B cell (primary cell): ENCODE results near the gene RAB3IL1. TPM values are rescaled to one million over a fixed set of nuclear protein-coding genes. Genes with fewer than 3 reads are reported as not detected.

Source experiments
- ATAC-seq: fragments of 200-7000 bp; cut with Tn5 transposase; one replicate; pipeline ENCODE4 v1.10.0; 2021; ENCODE audit warnings: low read depth, mild to moderate bottlenecking, moderate number of reproducible peaks, moderate library complexity
- CTCF ChIA-PET: fragments of 350-600 bp; sonication (Branson Sonifier 250); formaldehyde crosslinking; loops from one replicate; lab custom pipeline; 2021; ENCODE audit warnings: antibody characterized with exemption, inconsistent platforms; lab: Charles Lee
- POLR2A ChIA-PET: fragments of 350-600 bp; sonication (Branson Sonifier 250); formaldehyde crosslinking; loops from one replicate; lab custom pipeline; 2021; ENCODE audit warnings: antibody characterized with exemption; lab: Charles Lee
- DNase-seq: peaks from one replicate; pipeline ENCODE4 v3.0.0; 2013
- H2AFZ ChIP-seq: 2 replicates; pipeline ENCODE4 v1.6.1; 2012; ENCODE audit warnings: mild to moderate bottlenecking, low read depth, low read length; ENCODE audit not compliant: insufficient read depth, poor library complexity, severe bottlenecking
- H3K27ac ChIP-seq, 2 donors: 1 replicate in 1 of 2; 2 replicates in 1 of 2; pipeline ENCODE4 v1.5.1; 2012 to 2013; ENCODE audit warnings: low read length in 2 of 2, mild to moderate bottlenecking in 2 of 2, moderate library complexity in 1 of 2
- H3K27me3 ChIP-seq, 4 experiments: fragments of 200-600 bp in 1 of 4; sonication (generic) in 1 of 4; replicated peaks in 1 of 4; 1 replicate in 2 of 4; 2 replicates in 2 of 4; pipeline versions ENCODE4 v1.6.1 to v1.7.0; 2013 to 2016; ENCODE audit warnings: low read length in 3 of 4, mild to moderate bottlenecking in 2 of 4, mixed read lengths in 1 of 4, moderate library complexity in 1 of 4; ENCODE audit not compliant: insufficient read depth in 4 of 4, control insufficient read depth in 3 of 4; ENCODE audit errors: control extremely low read depth in 1 of 4
- H3K36me3 ChIP-seq, 2 experiments: replicated peaks in 1 of 2; 1 replicate in 1 of 2; 2 replicates in 1 of 2; pipeline versions ENCODE4 v1.6.1 to v1.7.1; 2013; ENCODE audit warnings: low read length in 1 of 2; ENCODE audit not compliant: insufficient read depth in 2 of 2, control insufficient read depth in 1 of 2; ENCODE audit errors: control extremely low read depth in 1 of 2, extremely low read depth in 1 of 2
- H3K4me1 ChIP-seq, 2 donors: fragments of 200-600 bp in 1 of 2; sonication (generic) in 1 of 2; 1 replicate in 1 of 2; 2 replicates in 1 of 2; pipeline versions ENCODE4 v1.5.1 to v1.6.1; 2013 to 2017; ENCODE audit warnings: low read length in 2 of 2; ENCODE audit not compliant: control insufficient read depth in 2 of 2, insufficient read depth in 2 of 2
- H3K4me2 ChIP-seq: replicated peaks from 2 replicates; pipeline ENCODE3; 2012; ENCODE audit warnings: mild to moderate bottlenecking, low read depth, low read length; ENCODE audit not compliant: poor library complexity, severe bottlenecking
- H3K4me3 ChIP-seq, 5 experiments: fragments of 200-600 bp in 1 of 5; sonication (generic) in 1 of 5; 1 replicate in 3 of 5; 2 replicates in 2 of 5; pipeline versions ENCODE4 v1.5.1 to v1.7.0; 2011 to 2016; ENCODE audit warnings: low read length in 4 of 5, mild to moderate bottlenecking in 4 of 5, low read depth in 2 of 5, control low read depth in 1 of 5, moderate library complexity in 1 of 5; ENCODE audit not compliant: insufficient read depth in 1 of 5; ENCODE audit errors: control extremely low read depth in 1 of 5, extremely low read depth in 1 of 5
- H3K79me2 ChIP-seq: fragments of 200-600 bp; sonication (generic); one replicate; pipeline ENCODE4 v1.6.0; 2016; ENCODE audit warnings: low read length; ENCODE audit not compliant: control insufficient read depth, insufficient read depth
- H3K9ac ChIP-seq: fragments of 200-600 bp; sonication (generic); 2 replicates; pipeline ENCODE4 v1.6.1; 2017; ENCODE audit warnings: mild to moderate bottlenecking, low read length, moderate library complexity
- H3K9me3 ChIP-seq, 3 donors: one replicate each; pipeline versions ENCODE4 v1.6.1 to v1.7.1; 2013; ENCODE audit warnings: low read length in 2 of 3; ENCODE audit not compliant: control insufficient read depth in 2 of 3, insufficient read depth in 1 of 3; ENCODE audit errors: control extremely low read depth in 1 of 3
- H4K20me1 ChIP-seq: 2 replicates; pipeline ENCODE4 v1.6.0; 2012; ENCODE audit warnings: mild to moderate bottlenecking, low read length; ENCODE audit not compliant: insufficient read depth, control insufficient read depth, poor library complexity, severe bottlenecking
- H3K27ac Mint-ChIP-seq: one replicate; pipeline ENCODE4 v1.8.0; 2021; ENCODE audit warnings: mixed read lengths
- H3K27me3 Mint-ChIP-seq: one replicate; pipeline ENCODE4 v1.8.0; 2021; ENCODE audit warnings: mixed read lengths
- H3K4me1 Mint-ChIP-seq: one replicate; pipeline ENCODE4 v1.8.0; 2021; ENCODE audit warnings: mixed read lengths
- H3K4me3 Mint-ChIP-seq: one replicate; pipeline ENCODE4 v1.8.0; 2021; ENCODE audit warnings: mixed read lengths
- H3K9me3 Mint-ChIP-seq: one replicate; pipeline ENCODE4 v1.8.0; 2022; ENCODE audit warnings: mixed read lengths; ENCODE audit not compliant: insufficient read depth
- EZH2 ChIP-seq: IDR thresholded peaks from 2 replicates; pipeline ENCODE4 v1.6.1; 2012; ENCODE audit warnings: borderline replicate concordance, low read depth, mild to moderate bottlenecking, moderate library complexity, low read length; ENCODE audit not compliant: insufficient read depth, poor library complexity, severe bottlenecking
- WGBS: methylation state at CpG from one replicate; pipeline ENCODE4 v1.1.5; 2013; ENCODE audit warnings: missing lambda C conversion rate; ENCODE audit not compliant: insufficient coverage; 5-methylcytosine and 5-hydroxymethylcytosine counted together
- intact Hi-C: fragments of 100-400 bp; cut with micrococcal nuclease; formaldehyde crosslinking; loops from one replicate; pipeline ENCODE4 v1.10.0; 2022
- polyA plus RNA-seq: library from polyadenylated mRNA; depleted of rRNA; stranded (reverse); fragments of >200 nt; gene quantifications from 2 replicates; pipeline ENCODE4 v1.2.3, GENCODE V29; 2012
- total RNA-seq, 2 donors: library from RNA; stranded (reverse); fragments of 120-200 nt in 1 of 2; gene quantifications; 1 replicate in 1 of 2; 2 replicates in 1 of 2; pipeline versions ENCODE4 v1.2.3 to v1.2.4, GENCODE V29; 2013 to 2022
- TF ChIP-seq, protein P1 (sequence below): fragments of 200-600 bp; IDR thresholded peaks from one replicate; pipeline ENCODE4 v1.8.0; 2022; ENCODE audit warnings: antibody characterized with exemption, mild to moderate bottlenecking

The RAB3IL1 gene
- total and polyA plus RNA-seq, 2 donors (not counting 1 experiment from before 2014, with no cell fraction given): 0.27 TPM; not detected in 1

DNA sequence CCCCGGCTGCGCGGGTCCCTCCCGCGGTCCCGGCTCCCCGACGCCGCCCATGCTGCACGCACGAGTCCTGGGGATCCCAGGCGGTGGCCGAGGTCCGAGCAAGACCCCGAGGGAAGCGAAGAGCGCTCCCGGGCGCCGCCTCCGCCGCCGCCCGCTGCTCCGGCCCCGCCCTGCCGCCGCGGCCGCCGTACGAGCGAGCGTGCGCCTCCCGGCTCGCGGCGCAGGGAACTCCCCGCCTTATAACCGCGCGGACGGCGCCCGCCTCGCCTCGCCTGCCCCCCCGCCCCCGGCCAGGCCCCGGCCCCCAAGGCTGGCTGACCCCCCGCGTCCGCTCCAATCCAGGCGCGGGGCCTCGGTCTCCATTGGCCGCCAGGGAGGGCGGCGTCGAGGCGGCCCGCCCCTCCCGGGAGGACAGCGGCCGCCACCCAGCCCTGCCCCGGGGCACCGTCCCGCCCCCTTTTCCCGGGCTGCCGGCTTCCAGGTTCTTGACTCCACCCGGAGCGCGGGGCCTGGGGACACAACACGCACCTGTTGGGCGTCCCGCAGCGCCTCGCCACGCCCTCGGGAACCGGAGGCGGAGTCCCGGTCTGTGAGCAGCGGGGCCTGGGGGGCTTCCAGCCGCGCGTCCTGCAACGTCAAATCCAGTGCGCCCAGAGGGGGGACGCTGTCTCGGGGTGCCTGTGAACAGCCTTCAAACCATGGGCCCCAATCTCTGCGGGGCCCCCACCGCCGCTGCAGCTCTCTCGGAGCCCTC is 25.9 kb downstream of the RAB3IL1 start, which contains the start of gene FADS3:
TSS of gene FADS3 (minus strand) at position 215 of the 754 bp plus-strand sequence. CDS start at position 51, 164 bp downstream.
- ATAC-seq (peak; percentile 61), DNase-seq (peak; percentile 96)
- H3K4me1 ChIP-seq: peaks cover 18 to 29% of the 10 kb centered on the region in 2 donors
- peak within 1 kb of the TSS; percentile 82 for H2AFZ ChIP-seq
- H3K27me3 ChIP-seq: no peaks in the 10 kb centered on the region
- WGBS: under 1% methylated on average over 96 of the region's 96 CpGs
- H3K4me1 Mint-ChIP-seq: peaks cover 38% of the 10 kb centered on the region
- no peaks in the 10 kb centered on the region for H3K36me3 ChIP-seq
- H3K9me3 Mint-ChIP-seq: no peaks in the 10 kb centered on the region
- H4K20me1 ChIP-seq: peaks cover 29% of the 10 kb centered on the region
- peak within 1 kb of the TSS; percentile 96 for H3K27ac Mint-ChIP-seq
- ChIA-PET POLR2A (interaction anchor here (0.5 to 2.4 kb wide), 5 partner anchors 11 to 191 kb away, joined by 3 to 12 read pairs (median 5); partner anchors contain the start of gene FTH1), CTCF (interaction anchor here (0.8 to 4.1 kb wide), 11 partner anchors 8 to 217 kb away, joined by 3 to 22 read pairs (median 5); partner anchors contain the start of gene FTH1)
- H3K9ac ChIP-seq: peak within 1 kb of the TSS; percentile 84
- no peaks in the 10 kb centered on the region for H3K27me3 Mint-ChIP-seq
- peak within 1 kb of the TSS; percentile 13 to 84 (median 72) for H3K4me3 ChIP-seq
- H3K4me2 ChIP-seq: peak within 1 kb of the TSS; percentile 83
- H3K4me3 Mint-ChIP-seq: peak within 1 kb of the TSS; percentile 94
- intact Hi-C loops: loop anchor here (1.0 to 5.0 kb wide), 10 partner anchors 8 to 991 kb away; partner anchors contain the start of genes FADS1, FEN1, FTH1 and INCENP
- TF ChIP-seq, protein P1, sequence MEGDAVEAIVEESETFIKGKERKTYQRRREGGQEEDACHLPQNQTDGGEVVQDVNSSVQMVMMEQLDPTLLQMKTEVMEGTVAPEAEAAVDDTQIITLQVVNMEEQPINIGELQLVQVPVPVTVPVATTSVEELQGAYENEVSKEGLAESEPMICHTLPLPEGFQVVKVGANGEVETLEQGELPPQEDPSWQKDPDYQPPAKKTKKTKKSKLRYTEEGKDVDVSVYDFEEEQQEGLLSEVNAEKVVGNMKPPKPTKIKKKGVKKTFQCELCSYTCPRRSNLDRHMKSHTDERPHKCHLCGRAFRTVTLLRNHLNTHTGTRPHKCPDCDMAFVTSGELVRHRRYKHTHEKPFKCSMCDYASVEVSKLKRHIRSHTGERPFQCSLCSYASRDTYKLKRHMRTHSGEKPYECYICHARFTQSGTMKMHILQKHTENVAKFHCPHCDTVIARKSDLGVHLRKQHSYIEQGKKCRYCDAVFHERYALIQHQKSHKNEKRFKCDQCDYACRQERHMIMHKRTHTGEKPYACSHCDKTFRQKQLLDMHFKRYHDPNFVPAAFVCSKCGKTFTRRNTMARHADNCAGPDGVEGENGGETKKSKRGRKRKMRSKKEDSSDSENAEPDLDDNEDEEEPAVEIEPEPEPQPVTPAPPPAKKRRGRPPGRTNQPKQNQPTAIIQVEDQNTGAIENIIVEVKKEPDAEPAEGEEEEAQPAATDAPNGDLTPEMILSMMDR: peak; percentile 47
- TF ChIP-seq EZH2: no peak
- H3K79me2 ChIP-seq: peaks cover 39% of the 10 kb centered on the region
- H3K27ac ChIP-seq: peak within 1 kb of the TSS; percentile 79 to 91
- H3K9me3 ChIP-seq: peaks cover 0 to 7% (median 0%) of the 10 kb centered on the region in 3 donors
